B cell (primary cell): ENCODE measurements around the gene RTN4. TPM values are rescaled to one million over a fixed set of nuclear protein-coding genes. Genes with fewer than 3 reads are reported as not detected.

Source experiments
- ATAC-seq: fragments of 200-7000 bp; cut with Tn5 transposase; one replicate; pipeline ENCODE4 v1.10.0; 2021; ENCODE audit warnings: low read depth, mild to moderate bottlenecking, moderate number of reproducible peaks, moderate library complexity
- CTCF ChIA-PET: fragments of 350-600 bp; sonication (Branson Sonifier 250); formaldehyde crosslinking; loops from one replicate; lab custom pipeline; 2021; ENCODE audit warnings: antibody characterized with exemption, inconsistent platforms; lab: Charles Lee
- POLR2A ChIA-PET: fragments of 350-600 bp; sonication (Branson Sonifier 250); formaldehyde crosslinking; loops from one replicate; lab custom pipeline; 2021; ENCODE audit warnings: antibody characterized with exemption; lab: Charles Lee
- DNase-seq: peaks from one replicate; pipeline ENCODE4 v3.0.0; 2013
- H2AFZ ChIP-seq: 2 replicates; pipeline ENCODE4 v1.6.1; 2012; ENCODE audit warnings: mild to moderate bottlenecking, low read depth, low read length; ENCODE audit not compliant: insufficient read depth, poor library complexity, severe bottlenecking
- H3K27ac ChIP-seq, 2 donors: 1 replicate in 1 of 2; 2 replicates in 1 of 2; pipeline ENCODE4 v1.5.1; 2012 to 2013; ENCODE audit warnings: low read length in 2 of 2, mild to moderate bottlenecking in 2 of 2, moderate library complexity in 1 of 2
- H3K27me3 ChIP-seq, 4 experiments: fragments of 200-600 bp in 1 of 4; sonication (generic) in 1 of 4; replicated peaks in 1 of 4; 1 replicate in 2 of 4; 2 replicates in 2 of 4; pipeline versions ENCODE4 v1.6.1 to v1.7.0; 2013 to 2016; ENCODE audit warnings: low read length in 3 of 4, mild to moderate bottlenecking in 2 of 4, mixed read lengths in 1 of 4, moderate library complexity in 1 of 4; ENCODE audit not compliant: insufficient read depth in 4 of 4, control insufficient read depth in 3 of 4; ENCODE audit errors: control extremely low read depth in 1 of 4
- H3K36me3 ChIP-seq, 2 experiments: replicated peaks in 1 of 2; 1 replicate in 1 of 2; 2 replicates in 1 of 2; pipeline versions ENCODE4 v1.6.1 to v1.7.1; 2013; ENCODE audit warnings: low read length in 1 of 2; ENCODE audit not compliant: insufficient read depth in 2 of 2, control insufficient read depth in 1 of 2; ENCODE audit errors: control extremely low read depth in 1 of 2, extremely low read depth in 1 of 2
- H3K4me1 ChIP-seq, 2 donors: fragments of 200-600 bp in 1 of 2; sonication (generic) in 1 of 2; 1 replicate in 1 of 2; 2 replicates in 1 of 2; pipeline versions ENCODE4 v1.5.1 to v1.6.1; 2013 to 2017; ENCODE audit warnings: low read length in 2 of 2; ENCODE audit not compliant: control insufficient read depth in 2 of 2, insufficient read depth in 2 of 2
- H3K4me2 ChIP-seq: replicated peaks from 2 replicates; pipeline ENCODE3; 2012; ENCODE audit warnings: mild to moderate bottlenecking, low read depth, low read length; ENCODE audit not compliant: poor library complexity, severe bottlenecking
- H3K4me3 ChIP-seq, 5 experiments: fragments of 200-600 bp in 1 of 5; sonication (generic) in 1 of 5; 1 replicate in 3 of 5; 2 replicates in 2 of 5; pipeline versions ENCODE4 v1.5.1 to v1.7.0; 2011 to 2016; ENCODE audit warnings: low read length in 4 of 5, mild to moderate bottlenecking in 4 of 5, low read depth in 2 of 5, control low read depth in 1 of 5, moderate library complexity in 1 of 5; ENCODE audit not compliant: insufficient read depth in 1 of 5; ENCODE audit errors: control extremely low read depth in 1 of 5, extremely low read depth in 1 of 5
- H3K79me2 ChIP-seq: fragments of 200-600 bp; sonication (generic); one replicate; pipeline ENCODE4 v1.6.0; 2016; ENCODE audit warnings: low read length; ENCODE audit not compliant: control insufficient read depth, insufficient read depth
- H3K9ac ChIP-seq: fragments of 200-600 bp; sonication (generic); 2 replicates; pipeline ENCODE4 v1.6.1; 2017; ENCODE audit warnings: mild to moderate bottlenecking, low read length, moderate library complexity
- H3K9me3 ChIP-seq, 3 donors: one replicate each; pipeline versions ENCODE4 v1.6.1 to v1.7.1; 2013; ENCODE audit warnings: low read length in 2 of 3; ENCODE audit not compliant: control insufficient read depth in 2 of 3, insufficient read depth in 1 of 3; ENCODE audit errors: control extremely low read depth in 1 of 3
- H4K20me1 ChIP-seq: 2 replicates; pipeline ENCODE4 v1.6.0; 2012; ENCODE audit warnings: mild to moderate bottlenecking, low read length; ENCODE audit not compliant: insufficient read depth, control insufficient read depth, poor library complexity, severe bottlenecking
- H3K27ac Mint-ChIP-seq: one replicate; pipeline ENCODE4 v1.8.0; 2021; ENCODE audit warnings: mixed read lengths
- H3K27me3 Mint-ChIP-seq: one replicate; pipeline ENCODE4 v1.8.0; 2021; ENCODE audit warnings: mixed read lengths
- H3K4me1 Mint-ChIP-seq: one replicate; pipeline ENCODE4 v1.8.0; 2021; ENCODE audit warnings: mixed read lengths
- H3K4me3 Mint-ChIP-seq: one replicate; pipeline ENCODE4 v1.8.0; 2021; ENCODE audit warnings: mixed read lengths
- H3K9me3 Mint-ChIP-seq: one replicate; pipeline ENCODE4 v1.8.0; 2022; ENCODE audit warnings: mixed read lengths; ENCODE audit not compliant: insufficient read depth
- CTCF ChIP-seq: fragments of 200-600 bp; IDR thresholded peaks from one replicate; pipeline ENCODE4 v1.8.0; 2022; ENCODE audit warnings: antibody characterized with exemption, mild to moderate bottlenecking
- EZH2 ChIP-seq: IDR thresholded peaks from 2 replicates; pipeline ENCODE4 v1.6.1; 2012; ENCODE audit warnings: borderline replicate concordance, low read depth, mild to moderate bottlenecking, moderate library complexity, low read length; ENCODE audit not compliant: insufficient read depth, poor library complexity, severe bottlenecking
- WGBS: methylation state at CpG from one replicate; pipeline ENCODE4 v1.1.5; 2013; ENCODE audit warnings: missing lambda C conversion rate; ENCODE audit not compliant: insufficient coverage; 5-methylcytosine and 5-hydroxymethylcytosine counted together
- intact Hi-C: fragments of 100-400 bp; cut with micrococcal nuclease; formaldehyde crosslinking; loops from one replicate; pipeline ENCODE4 v1.10.0; 2022
- polyA plus RNA-seq: library from polyadenylated mRNA; depleted of rRNA; stranded (reverse); fragments of >200 nt; gene quantifications from 2 replicates; pipeline ENCODE4 v1.2.3, GENCODE V29; 2012
- small RNA-seq: library from RNA; depleted of rRNA; stranded (forward); fragments of <200 nt; gene quantifications from one replicate; pipeline ENCODE3, GENCODE V24; 2012; ENCODE audit warnings: low replicate concordance, low read depth; ENCODE audit not compliant: insufficient read length
- total RNA-seq, 2 donors: library from RNA; stranded (reverse); fragments of 120-200 nt in 1 of 2; gene quantifications; 1 replicate in 1 of 2; 2 replicates in 1 of 2; pipeline versions ENCODE4 v1.2.3 to v1.2.4, GENCODE V29; 2013 to 2022

RTN4 gene
- total and polyA plus RNA-seq, 2 donors (not counting 1 experiment from before 2014, with no cell fraction given): 30.8 to 65.9 TPM

- no peak overlapping the region for H3K4me2 ChIP-seq
- Mint-ChIP-seq H3K4me3 (no peak overlapping the region), H3K4me1 (no peaks in the 10 kb centered on the region), H3K27me3 (no peaks in the 10 kb centered on the region), H3K27ac (no peak overlapping the region), H3K9me3 (peaks cover 3% of the 10 kb centered on the region)
- H3K4me3 ChIP-seq: no peak overlapping the region
- ChIA-PET CTCF (interaction anchor here (1.3 kb wide), 1 partner anchor 25 kb away, joined by 3 read pairs; no protein-coding TSS in a partner anchor), POLR2A (no interaction called here)
- no peak for TF ChIP-seq EZH2
- no peak for TF ChIP-seq CTCF
- DNase-seq (no peak), ATAC-seq (no peak)
- H2AFZ ChIP-seq: no peak overlapping the region
- no peaks in the 10 kb centered on the region for H3K4me1 ChIP-seq
- H3K27me3 ChIP-seq: peaks cover 0 to 3% (median 0%) of the 10 kb centered on the region in 4 experiments
- H3K79me2 ChIP-seq: no peaks in the 10 kb centered on the region
- no peaks in the 10 kb centered on the region for H3K9me3 ChIP-seq
- H3K36me3 ChIP-seq: no peaks in the 10 kb centered on the region
- H3K27ac ChIP-seq: no peak overlapping the region
- no peaks in the 10 kb centered on the region for H4K20me1 ChIP-seq
- H3K9ac ChIP-seq: no peak overlapping the region
- intact Hi-C loops: no loop called here
- WGBS: no CpG with 5 or more reads among the region's 1 CpG
Observed at GRCh38 chr2:54924121-54924520, 126.1 kb downstream of the RTN4 start.

Small RNA genes lying within 50 kb of the gene (small RNA-seq; reads per million reads assigned to genes)
- gene RNU6-433P: not detected

Other genes starting within 250 kb of the RTN4 start
- 12.0 and 12.8 TPM in 2 replicates for gene CLHC1, start 181.8 kb upstream of the RTN4 start, total RNA-seq
- gene CLHC1, start 181.8 kb upstream of the RTN4 start, polyA plus RNA-seq: 2.0 and 3.5 TPM in 2 replicates
- gene RPS27A, start 182.2 kb upstream of the RTN4 start, total RNA-seq: 1,561 and 1,678 TPM in 2 replicates
- gene RPS27A, start 182.2 kb upstream of the RTN4 start, polyA plus RNA-seq: 2,956 and 3,107 TPM in 2 replicates
- gene MTIF2, start 218.8 kb upstream of the RTN4 start, total RNA-seq: 36.7 and 37.4 TPM in 2 replicates
- 12.9 and 18.4 TPM in 2 replicates for gene MTIF2, start 218.8 kb upstream of the RTN4 start, polyA plus RNA-seq